LNCaP clone FGC (cell line): ENCODE measurements around the gene PRSS38.

Source experiments
- DNase-seq: peaks from one replicate; pipeline ENCODE4 v3.0.0-alpha.2; 2011; ENCODE audit warnings: low read depth
- H3K4me3 ChIP-seq: 2 replicates; pipeline ENCODE4 v1.5.1; 2011; ENCODE audit warnings: mild to moderate bottlenecking, low read depth, low read length, control low read depth
- TF ChIP-seq, protein P1 (sequence below): IDR thresholded peaks from 2 replicates; pipeline ENCODE4 v1.5.1; 2012; ENCODE audit warnings: mild to moderate bottlenecking; ENCODE audit not compliant: control insufficient read depth, insufficient read depth; ENCODE audit errors: extremely low read depth

Gene PRSS38

DNA sequence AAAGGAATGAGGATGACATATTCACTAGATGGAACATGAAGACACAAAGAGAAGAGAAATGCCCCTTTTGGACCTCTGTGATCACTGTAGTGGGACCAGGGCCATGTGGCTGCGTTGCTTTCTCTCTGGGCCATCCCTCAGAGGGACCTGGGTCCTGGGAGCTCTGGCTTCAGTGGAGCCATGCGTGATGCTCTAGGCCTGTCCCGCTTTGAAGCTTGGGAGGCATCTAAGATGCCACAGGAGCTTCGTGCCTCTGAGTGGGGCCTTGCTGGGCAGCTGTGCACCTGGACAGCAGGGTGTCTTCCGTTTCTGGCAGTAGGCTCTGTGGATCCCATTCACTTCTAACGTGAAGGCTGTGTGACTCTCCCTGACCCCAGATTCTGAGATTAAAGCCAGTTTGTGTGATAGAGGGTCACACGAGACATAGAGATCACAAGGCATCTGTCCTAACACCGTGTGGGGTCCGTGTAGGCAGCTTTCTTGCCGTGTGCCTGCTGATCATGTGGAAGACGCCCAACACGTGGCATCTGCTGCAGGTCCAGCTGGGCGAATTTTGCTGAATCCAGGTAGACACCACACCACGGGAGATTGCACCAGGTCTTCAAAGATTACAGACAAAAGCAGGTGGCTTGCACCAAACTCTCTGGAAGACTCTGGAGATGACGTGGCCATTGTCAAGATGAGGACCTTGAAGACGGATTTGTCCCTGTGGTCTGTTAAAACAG lies 17.2 kb upstream of the PRSS38 start:
- DNase-seq = no peak
- H3K4me3 ChIP-seq = no peak overlapping the region
- TF ChIP-seq, protein P1, sequence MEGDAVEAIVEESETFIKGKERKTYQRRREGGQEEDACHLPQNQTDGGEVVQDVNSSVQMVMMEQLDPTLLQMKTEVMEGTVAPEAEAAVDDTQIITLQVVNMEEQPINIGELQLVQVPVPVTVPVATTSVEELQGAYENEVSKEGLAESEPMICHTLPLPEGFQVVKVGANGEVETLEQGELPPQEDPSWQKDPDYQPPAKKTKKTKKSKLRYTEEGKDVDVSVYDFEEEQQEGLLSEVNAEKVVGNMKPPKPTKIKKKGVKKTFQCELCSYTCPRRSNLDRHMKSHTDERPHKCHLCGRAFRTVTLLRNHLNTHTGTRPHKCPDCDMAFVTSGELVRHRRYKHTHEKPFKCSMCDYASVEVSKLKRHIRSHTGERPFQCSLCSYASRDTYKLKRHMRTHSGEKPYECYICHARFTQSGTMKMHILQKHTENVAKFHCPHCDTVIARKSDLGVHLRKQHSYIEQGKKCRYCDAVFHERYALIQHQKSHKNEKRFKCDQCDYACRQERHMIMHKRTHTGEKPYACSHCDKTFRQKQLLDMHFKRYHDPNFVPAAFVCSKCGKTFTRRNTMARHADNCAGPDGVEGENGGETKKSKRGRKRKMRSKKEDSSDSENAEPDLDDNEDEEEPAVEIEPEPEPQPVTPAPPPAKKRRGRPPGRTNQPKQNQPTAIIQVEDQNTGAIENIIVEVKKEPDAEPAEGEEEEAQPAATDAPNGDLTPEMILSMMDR = no peak

DNA sequence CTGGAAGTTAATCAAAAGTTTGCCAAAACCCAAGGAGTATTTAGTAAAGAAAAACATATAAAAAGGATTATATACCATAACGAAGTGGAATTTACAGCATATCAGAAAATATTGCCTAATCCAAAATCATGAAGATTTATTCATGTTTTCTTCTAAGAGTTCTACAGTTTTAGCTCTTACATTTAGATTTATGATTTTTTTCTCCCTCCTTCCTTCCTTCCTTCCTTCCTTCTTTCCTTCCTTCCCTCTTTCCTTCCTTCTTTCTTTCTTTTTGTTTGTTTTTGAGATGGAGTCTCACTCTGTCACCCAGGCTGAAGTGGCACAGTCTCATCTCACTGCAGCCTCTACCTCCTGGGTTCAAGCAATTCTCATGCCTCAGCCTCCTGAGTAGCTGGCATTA lies 15.7 kb upstream of the PRSS38 start:
- TF ChIP-seq, protein P1 = no peak
- no peak for DNase-seq
- no peak overlapping the region for H3K4me3 ChIP-seq

DNA sequence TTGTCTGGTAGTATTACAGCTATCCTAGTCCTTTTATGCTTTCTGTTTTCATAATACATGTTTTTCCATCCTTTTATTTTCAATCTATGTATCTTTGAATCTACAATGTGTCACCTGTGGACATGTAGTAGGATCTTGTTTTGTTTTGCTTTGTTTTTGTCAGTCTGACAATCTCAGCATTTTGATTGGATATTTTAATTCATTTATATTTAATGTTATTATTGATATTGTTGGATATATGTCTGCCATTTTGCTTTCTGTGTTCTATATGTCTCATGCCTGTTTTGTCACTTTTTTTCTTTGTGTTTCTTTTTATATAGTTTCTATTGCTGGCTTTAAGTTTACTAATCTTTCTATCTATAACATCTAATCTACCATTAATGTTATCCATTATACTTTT lies 11.5 kb upstream of the PRSS38 start:
- no peak for DNase-seq
- TF ChIP-seq, protein P1 = no peak
- no peak overlapping the region for H3K4me3 ChIP-seq

DNA sequence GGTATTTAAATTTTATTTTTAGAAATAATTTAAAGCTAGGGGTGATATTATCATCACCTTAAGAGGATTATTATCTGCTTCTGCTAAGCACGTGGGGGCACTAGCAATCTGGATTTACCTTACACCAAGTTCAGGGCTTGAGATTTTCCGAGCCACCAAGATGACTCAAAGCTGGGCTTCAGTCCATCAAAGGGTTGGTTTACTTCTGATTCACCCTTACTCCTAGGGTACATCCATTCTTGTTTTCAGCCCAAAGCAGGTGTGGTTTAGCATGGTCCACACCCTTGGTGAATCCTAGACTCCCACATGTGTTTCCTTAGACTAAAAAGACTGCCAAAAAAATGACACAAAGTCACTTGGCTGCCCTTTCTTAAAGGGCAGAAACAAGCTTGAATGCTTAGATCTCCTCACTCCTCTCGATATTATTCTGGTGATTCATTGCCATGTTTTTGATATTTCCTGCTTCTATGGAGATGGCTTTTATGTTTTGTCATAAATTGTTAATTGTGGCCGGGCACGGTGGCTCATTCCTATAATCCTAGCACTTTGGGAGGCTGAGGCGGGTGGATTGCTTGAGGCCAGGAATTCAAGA lies 9.8 kb upstream of the PRSS38 start:
- TF ChIP-seq, protein P1 = no peak
- no peak overlapping the region for H3K4me3 ChIP-seq
- no peak for DNase-seq

DNA sequence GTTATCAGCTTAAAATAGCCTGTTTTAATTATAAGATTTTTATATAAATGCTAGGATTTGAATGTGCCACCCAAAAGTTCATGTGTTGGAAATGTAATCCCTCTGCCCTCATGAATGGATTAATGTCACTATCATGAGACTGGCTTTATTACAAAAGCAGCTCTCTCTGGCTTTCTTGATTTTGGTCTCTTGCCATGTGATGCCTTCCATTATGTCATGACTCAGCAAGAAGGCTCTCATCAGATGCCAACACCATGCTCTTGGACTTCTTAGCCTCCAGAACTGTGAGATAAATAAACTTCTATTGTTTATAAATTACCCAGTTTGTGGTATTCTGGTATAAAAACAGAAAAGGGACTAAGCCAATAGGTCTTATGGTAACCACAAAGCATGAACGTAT lies 6.9 kb upstream of the PRSS38 start:
- no peak overlapping the region for H3K4me3 ChIP-seq
- TF ChIP-seq, protein P1 = no peak
- DNase-seq = peak; percentile 28

DNA sequence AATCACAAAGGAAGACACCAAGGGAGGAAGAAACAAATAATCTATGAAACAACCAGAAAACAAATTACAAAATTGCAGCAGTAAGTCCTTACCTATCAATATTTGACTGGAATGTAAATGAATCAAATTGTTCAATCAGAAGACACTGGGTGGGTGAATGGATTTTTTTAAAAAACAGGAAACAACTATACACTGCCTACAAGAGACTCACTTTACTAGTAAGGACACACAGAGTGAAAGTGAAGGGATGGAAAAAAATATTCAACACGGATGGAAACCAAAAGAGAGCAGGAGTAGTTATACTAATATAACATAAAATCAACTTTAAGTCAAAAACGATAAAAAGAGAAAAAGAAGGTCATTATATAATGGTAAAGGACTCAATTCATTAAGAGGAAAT lies 6.4 kb upstream of the PRSS38 start:
- TF ChIP-seq, protein P1 = no peak
- no peak overlapping the region for H3K4me3 ChIP-seq
- DNase-seq = no peak

DNA sequence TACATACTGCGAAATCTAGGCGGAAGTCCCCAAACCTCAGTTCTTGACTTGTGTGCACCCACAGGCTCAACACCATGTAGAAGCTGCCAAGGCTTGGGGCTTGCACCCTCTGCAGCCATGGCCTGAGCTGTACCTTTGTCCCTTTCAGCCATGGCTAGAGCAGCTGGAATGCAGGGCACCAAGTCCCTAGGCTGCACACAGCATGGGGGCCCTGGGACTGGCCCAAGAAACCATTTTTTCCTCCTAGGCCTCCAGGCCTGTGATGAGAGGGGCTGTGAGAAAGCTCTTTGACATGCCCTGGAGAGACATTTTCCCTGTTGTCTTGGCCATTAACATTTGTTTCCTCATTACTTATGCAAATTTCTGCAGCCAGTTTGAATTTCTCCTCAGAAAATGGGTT lies 1.5 kb upstream of the PRSS38 start:
- H3K4me3 ChIP-seq = no peak overlapping the region
- DNase-seq = no peak
- TF ChIP-seq, protein P1 = no peak
